Measurements from ENCODE around the gene PTGER4. TPM values are rescaled to one million over a fixed set of nuclear protein-coding genes. Genes with fewer than 3 reads are reported as not detected.
"Not testable (repeated sequence)": the region's sequence is repeated elsewhere in the genome, so short reads cannot be mapped to it uniquely, and the experiment has no call there.

PTGER4 gene
- total RNA-seq = 3.3 TPM

GRCh38 chr5:40679913-40680681, at the start of gene PTGER4:
PTGER4 (plus strand) TSS chr5:40679915; CDS start chr5:40680994, 1,079 bp downstream.
- DNase-seq = no peak

- DNase-seq = no peak
Measured at GRCh38 chr5:40630126-40630525, 49.6 kb upstream of the PTGER4 start.

- DNase-seq = no peak
Measured at GRCh38 chr5:40631236-40631635, 48.5 kb upstream of the PTGER4 start.

- DNase-seq = no peak
Measured at GRCh38 chr5:40634154-40634553, 45.6 kb upstream of the PTGER4 start.

DNA sequence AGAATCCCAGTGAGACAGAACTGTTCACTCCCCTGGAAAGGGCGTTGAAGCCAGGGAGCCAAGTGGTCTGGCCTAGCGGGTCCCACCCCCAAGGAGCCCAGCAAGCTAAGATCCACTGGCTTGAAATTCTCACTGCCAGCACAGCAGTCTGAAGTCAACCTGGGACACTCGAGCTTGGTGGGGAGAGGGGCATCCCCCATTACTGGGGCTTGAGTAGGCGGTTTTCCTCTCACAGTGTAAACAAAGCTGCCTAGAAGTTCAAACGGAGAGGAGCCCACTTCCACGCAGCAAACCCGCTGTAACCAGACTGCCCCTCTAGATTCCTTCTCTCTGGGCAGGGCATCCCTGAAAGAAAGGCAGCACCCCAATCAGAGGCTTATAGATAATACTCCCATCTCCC, 45.1 kb upstream of the PTGER4 start:
- DNase-seq = no peak

DNA sequence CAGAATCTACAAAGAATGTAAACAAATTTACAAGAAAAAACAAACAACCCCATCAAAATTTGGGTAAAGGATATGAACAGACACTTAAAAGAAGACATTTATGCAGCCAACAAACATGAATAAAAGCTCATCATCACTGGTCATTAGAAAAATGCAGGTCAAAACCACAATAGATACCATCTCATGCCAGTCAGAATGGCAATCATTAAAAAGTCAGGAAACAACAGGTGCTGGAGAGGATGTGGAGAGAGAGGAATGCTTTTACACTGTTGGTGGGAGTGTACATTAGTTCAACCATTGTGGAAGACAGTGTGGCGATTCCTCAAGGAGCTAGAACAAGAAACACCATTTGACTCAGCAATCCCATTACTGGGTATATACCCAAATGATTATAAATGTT, 40.2 kb upstream of the PTGER4 start:
- DNase-seq = not testable (repeated sequence)

GRCh38 chr5:40646266-40646665, 33.4 kb upstream of the PTGER4 start:
- no peak for DNase-seq

GRCh38 chr5:40648150-40648549, 31.6 kb upstream of the PTGER4 start:
- no peak for DNase-seq

GRCh38 chr5:40649463-40650030, 30.2 kb upstream of the PTGER4 start:
- no peak for DNase-seq

GRCh38 chr5:40651201-40651600, 28.5 kb upstream of the PTGER4 start:
- DNase-seq = no peak

DNA sequence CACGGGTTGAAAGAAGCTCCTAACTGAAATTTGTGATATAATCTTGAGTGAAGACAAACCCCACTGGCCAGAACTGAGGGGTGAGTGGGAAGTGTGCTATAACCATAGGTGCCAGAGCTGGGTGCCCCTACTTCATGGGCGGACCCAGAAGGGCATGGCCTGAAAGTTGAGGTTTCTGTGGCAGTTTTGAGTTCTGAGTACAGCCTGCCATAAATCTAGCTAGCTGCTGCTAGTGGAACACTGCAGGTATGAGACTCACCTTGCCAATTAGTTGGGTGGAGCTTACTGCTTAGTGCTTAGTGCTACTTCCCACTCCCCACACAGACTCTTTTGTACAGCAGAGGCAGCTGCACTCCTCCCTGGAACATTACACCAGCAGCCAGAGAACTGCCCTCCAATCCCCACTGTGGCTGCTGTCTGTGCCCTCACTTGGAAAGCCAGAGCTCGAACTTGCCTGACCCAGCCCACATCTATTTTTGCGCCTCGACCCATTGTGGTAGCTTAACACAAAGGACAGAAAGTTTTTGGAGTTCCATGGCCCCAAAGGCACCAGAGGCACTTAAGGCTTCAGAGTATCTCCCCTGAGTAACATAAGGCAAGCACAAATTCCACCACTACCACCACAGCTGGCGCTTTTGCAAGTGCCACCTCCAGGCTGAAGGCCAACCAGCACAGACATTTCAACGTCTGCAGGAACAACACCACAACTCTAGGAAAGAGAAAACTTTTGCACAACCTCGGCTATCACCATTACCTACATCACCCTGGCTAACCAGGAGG, 27.1 kb upstream of the PTGER4 start:
- no peak for DNase-seq

- DNase-seq = no peak
Measured at GRCh38 chr5:40653221-40654022, 26.3 kb upstream of the PTGER4 start.

- DNase-seq = no peak
Measured at GRCh38 chr5:40654377-40654991, 25.2 kb upstream of the PTGER4 start.

- DNase-seq = no peak
Measured at GRCh38 chr5:40655138-40655537, 24.6 kb upstream of the PTGER4 start.

DNA sequence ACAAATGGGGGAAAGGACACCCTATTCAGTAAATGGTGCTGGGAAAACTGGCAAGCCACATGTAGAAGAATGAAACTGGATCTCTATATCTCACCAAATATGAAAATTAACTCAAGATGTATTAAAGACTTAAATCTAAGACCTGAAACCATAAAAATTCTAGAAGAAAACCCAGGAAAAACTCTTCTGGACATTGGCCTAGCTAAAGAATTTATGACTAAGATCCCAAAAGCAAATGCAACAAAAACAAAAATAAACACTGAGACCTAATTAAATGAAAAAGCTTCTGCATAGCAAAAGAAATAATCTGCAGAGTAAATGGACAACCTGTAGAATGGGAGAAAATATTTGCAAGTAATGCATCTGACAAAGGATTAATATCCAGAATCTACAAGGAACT, 23.6 kb upstream of the PTGER4 start:
- DNase-seq = not testable (repeated sequence)

DNA sequence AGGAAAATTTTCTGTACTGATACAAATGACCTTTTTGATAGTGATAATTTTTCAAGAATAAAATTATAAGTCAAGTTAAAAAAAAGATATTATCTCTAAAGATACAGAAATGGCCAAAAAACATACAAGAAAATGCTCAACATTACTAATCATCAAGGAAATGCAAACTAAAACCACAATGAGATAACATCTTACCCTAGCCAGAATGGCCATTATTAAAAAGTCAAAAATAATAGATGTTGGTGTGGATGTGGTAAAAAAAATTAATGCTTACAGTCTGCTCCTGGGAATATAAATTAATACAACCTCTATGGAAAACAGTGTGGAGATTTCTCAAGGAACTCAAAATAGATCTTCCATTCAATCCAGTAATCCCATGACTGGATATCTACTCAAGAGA, 22.9 kb upstream of the PTGER4 start:
- no peak for DNase-seq

GRCh38 chr5:40660751-40661150, 19.0 kb upstream of the PTGER4 start:
- DNase-seq = no peak

DNA sequence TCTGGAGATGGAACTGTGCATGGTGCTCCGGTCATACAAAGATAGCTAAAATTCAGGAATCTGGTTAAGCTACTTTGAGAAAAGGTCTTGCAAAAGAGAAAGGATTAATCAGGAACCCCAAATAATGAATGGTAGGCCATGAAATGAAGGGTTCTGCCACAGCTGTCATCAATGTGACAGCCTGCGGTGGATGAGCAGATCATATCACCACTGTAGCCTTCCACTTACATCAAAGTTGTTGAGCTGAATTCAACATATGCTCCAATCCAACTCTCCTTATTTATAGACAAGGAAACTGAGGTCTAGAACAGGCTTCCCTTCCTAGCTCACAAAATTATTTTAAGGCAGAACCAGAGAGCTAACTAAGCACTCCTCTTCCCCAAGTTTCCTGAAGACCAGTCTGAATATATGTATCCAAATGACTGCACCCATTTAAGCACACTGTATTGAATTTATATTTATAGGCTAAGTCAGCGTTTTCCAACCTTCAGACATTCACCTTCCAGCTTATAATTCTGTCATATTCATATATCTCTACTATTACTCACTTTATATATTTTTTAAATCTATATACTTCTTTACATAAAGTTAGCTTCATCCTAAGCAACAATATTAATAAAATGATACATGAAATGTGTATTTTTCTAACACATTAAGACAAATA, 13.9 kb upstream of the PTGER4 start:
- no peak for DNase-seq

DNA sequence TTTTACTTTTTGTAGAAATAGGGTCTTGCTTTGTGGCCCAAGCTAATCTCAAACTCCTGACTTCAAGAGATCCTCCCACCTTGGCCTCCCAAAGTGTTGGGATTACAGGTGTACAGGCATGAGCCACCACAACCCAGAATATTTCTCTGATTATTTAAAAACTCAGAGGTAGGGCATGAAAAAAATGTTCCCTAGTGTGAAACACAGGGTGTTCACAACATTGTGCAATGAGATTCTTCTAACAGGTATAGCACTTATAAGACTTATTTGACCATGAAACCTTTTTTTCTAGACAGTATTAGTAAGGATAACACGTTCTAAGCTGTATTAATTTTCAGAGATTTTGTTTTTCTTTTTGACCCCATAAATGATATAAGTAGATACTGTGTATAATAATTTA, 13.1 kb upstream of the PTGER4 start:
- DNase-seq = no peak

DNA sequence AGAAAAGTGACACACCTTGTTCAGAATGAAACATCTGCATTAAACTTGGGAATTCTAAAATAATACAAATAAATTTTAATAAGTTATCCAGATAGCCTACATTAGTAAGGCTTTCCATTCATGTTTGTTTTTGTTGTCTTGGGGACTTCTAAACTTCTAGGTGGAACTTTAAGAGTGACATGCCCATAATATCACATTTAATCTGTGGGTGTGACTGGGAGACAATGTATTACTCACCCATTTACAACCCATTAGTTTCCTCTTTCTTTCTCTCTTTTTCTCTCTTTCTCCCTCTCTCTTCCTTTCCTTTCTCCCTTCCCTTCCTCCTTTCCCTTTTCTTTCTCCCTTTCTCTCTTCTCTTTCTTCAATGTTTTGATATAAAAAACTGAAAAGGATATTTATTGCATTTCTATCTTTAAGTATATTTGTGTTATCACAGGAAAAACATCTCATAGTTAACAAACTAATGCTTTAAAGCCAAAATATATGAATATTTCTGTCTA, 12.5 kb upstream of the PTGER4 start:
- no peak for DNase-seq
